HG03521 (cell line): ENCODE results near the gene PGLYRP1.

Experiments used
- ATAC-seq: cut with Tn5 transposase; IDR thresholded peaks from one replicate; pipeline ENCODE4 v1.9.1; 2021; ENCODE audit warnings: mild to moderate bottlenecking, moderate library complexity; ENCODE audit not compliant: unreplicated experiment

PGLYRP1 gene, protein sequence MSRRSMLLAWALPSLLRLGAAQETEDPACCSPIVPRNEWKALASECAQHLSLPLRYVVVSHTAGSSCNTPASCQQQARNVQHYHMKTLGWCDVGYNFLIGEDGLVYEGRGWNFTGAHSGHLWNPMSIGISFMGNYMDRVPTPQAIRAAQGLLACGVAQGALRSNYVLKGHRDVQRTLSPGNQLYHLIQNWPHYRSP

DNA sequence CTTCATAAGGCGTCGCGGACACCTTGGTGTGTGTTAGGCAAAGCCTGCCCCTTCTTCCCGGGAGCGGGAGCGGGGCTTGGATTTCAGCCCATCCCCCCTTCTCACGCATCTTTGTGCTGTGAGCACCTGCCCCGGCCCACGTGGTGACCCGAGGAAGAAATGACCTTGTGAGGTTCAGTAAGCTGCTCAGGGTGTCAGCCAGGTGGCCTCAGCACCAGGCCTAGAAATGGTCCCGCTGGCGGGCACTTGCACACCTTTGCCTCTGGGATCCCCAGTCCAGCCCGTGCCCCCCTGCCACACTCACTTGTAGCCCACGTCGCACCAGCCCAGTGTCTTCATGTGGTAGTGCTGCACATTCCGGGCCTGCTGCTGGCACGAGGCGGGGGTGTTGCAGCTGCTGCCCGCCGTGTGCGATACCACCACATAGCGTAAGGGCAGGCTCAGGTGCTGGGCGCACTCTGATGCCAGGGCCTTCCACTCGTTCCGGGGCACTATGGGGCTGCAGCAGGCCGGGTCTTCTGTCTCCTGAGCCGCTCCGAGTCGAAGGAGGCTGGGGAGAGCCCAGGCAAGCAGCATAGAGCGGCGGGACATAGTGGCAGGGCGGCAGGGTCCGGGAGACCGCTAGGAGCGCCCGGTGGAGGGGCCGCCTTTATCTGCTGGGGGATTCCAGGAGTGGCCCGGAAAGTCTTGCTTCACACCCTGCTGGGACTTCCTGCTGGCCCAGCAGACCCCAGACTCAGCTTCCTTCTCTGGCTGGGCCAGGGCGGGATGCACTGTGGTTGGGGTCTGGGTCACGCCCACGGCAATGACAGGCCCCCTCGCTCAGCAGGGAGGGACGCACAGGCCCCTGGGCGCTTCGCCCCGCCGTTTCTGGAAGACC, at the start of gene PGLYRP1:
Gene PGLYRP1, minus strand, starts transcription at position 623 of the 880 bp plus-strand sequence. Its CDS starts 32 bp downstream, at position 591.
- ATAC-seq = no peak

DNA sequence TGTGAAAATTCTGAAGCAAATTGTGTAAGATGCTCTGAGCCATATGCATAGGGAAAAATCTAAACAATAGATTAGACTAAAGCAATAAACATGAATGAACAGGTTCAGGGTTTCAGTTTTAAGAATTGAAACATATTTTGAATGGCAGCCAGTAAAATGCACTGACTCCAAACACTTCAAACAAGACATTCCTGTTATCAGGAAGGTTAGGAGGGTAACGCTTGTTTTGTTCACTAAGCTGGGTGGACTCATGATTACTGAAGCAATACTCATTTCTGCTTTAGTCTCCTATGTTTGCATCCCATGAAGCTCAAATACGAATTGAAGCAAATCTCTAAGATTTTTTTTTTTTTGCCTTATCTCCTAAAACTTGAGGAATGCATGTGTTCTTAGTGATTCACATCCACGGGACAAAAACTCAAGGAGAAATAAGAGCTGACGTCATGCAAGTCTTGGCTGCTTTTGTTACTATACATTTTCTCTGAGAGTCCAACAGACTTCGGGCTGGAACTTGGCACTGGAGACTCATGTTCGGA, 47.0 kb upstream of the PGLYRP1 start:
- no peak for ATAC-seq

DNA sequence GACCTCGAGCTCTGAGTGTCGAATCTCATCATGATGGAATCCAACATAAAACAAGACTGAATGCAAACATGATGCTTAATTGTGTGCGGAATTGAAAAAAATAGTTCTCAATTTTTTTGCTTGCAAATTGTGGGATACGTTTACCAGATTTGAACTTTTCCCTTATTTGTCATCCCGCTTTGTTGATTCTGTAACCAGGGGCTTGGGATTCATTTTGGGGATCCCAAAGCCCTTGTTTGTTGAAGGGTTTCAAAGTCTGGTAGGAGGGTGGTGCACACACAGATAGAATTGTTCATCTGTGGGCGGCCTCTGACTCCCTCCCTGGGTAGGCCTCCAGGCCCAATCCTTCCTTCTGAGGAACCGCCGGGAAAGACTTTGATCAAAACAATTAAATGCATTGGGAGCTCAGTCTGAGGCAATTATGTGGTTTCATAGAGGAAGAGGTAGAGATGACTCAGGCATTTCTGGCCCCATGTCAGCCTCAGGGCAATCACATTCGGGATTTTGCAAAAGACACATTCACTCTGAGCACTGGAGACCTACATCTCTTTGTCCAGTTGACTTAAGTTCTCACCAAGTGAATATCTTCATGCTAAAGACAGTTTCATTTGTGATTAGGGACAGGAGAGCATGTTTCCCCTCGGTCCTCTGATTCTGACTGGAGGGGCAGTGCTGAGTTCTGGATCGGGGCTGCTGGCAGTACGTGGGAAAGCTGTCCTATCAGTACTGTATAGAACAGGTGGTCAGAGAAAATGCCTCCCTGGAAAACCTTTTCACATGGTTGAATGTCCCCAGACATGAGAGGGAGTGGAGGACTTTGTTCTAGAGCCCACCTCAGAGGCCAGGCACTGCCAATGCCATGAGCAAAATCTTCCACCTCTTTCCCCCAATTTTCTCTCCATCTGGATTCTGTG, 45.7 kb upstream of the PGLYRP1 start:
- ATAC-seq = no peak

DNA sequence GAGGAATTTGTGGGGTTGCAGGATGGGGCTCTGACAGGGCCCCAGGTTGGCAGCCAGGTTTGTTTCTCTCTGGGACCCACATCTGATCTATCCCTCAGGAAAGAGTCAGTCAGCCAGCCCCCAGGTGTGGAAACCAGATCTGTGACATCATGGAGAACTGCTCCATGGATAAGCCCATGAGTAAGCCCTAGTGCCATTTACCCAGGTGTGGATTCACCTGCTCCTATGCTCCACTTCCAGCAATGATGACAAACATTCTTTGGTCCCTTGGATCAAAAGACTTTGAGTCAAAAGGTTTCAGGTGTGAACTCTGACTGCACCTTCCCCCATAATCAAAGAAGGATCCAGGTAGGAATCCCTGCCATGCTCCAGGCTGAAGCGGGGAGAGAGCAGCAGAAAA, 44.8 kb upstream of the PGLYRP1 start:
- no peak for ATAC-seq

DNA sequence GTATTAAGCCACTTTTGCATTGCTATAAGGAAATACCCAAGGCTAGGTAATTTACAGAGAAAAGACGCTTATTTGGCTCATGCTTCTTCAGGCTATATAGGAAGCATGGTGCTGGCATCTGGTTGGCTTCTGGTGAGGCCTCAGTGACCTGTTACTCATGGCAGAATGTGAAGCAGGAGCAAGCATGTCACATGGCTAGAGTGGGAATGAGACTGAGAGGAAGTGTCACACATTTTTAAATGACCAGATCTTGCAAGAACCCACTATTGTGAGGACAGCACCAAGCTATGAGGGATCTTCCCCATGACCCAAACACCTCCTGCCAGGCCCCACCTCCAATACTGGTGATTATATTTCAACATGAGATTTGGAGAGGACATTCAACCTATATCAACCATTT, 43.6 kb upstream of the PGLYRP1 start:
- ATAC-seq = no peak

DNA sequence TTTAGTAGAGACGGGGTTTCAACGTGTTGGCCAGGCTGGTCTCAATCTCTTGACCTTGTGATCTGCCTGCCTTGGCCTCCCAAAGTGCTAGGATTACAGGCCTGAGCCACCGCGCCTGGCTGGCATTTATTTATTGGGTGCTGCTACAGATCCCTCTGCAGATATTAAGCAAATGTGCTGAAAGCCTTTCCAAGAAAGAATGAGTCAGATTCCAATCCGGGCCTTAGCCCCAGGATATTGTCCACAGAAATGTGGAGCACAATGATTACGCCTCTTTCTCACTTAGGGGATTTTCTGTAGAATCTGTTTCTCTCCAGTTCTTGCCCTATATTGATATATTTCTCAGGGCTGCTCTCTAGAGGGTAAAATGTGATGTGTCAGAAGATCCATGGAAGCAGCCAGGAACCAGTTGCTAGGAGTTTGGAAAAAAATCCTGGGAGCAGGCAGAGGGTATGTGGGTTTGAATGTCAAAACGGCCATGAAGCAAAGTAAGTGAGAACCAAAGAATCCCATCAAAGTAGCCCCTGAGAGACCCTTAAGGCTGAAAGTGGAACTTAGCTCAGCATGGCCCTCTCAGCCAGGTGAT, 42.7 kb upstream of the PGLYRP1 start:
- no peak for ATAC-seq

DNA sequence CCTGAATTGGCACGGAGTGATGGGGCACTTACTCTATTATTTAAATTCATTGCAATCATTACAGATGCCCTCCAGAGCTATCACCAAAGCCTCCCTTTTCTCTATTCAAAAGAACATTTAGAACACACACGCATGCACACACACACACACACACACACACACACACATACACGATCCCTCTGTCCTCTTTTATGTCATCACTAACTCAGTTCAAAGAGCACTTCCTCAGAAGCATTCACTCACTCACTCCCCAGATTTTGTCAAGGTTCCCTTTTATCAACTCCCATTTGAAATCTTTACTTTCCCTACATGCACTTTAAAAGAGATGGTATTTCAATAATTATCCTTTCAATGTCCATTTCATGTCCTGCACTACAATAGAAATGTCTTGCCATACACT, 40.3 kb upstream of the PGLYRP1 start:
- no peak for ATAC-seq

DNA sequence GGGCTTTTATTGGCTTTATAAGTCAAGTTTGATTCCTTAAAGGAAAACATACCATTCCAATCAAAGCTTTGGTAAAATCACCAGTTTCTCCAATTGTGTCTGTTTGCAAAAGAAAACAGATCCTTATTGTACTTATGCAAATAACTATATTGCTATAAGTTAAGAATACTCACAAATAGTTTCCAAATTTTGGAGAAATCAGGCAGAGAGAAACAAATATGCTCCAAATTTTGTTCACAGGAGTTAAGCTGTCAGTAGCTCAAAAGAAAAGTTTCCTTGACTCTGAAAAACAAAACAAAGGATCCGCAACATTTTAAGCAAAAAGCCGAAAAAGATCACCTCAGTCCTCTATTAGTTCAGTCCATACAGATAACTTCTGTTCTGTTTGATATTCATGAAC, 37.2 kb upstream of the PGLYRP1 start:
- ATAC-seq = no peak

DNA sequence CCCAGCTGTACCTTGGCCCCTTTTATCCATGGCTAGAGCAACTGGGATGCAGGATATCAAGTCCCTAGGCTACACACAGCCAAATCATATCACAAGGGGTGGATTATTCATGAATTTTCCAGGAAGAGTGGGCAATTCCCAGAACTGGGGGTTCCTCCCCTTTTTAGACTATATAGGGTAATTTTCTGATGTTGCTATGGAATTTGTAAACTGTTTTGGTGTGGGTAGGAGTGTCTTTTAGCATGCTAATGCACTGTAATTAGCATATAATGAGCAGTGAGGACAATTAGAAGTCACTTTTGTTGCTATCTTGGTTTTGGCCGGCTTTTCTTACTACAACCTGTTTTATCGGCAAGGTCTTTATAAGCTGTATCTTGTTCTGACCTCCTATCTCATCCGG, 35.9 kb upstream of the PGLYRP1 start:
- no peak for ATAC-seq

DNA sequence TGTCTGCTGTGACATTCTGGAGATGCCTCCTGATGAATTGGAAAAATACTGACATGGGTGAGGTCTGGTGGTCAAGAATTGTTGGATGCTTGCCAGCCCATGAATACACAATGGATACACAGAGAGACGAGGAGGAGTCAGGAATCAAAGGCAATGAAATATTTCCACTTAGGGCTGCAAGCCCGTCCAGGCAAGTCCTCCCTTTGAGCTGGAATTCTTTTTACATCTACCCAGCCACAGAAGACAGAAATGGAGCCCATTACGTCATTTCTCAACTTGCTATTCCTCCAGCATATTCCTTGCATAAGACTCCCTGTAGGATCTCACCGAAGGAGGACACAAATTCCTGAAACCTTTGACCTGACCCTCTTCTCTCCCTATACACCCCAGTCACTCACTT, 33.7 kb upstream of the PGLYRP1 start:
- ATAC-seq = no peak

DNA sequence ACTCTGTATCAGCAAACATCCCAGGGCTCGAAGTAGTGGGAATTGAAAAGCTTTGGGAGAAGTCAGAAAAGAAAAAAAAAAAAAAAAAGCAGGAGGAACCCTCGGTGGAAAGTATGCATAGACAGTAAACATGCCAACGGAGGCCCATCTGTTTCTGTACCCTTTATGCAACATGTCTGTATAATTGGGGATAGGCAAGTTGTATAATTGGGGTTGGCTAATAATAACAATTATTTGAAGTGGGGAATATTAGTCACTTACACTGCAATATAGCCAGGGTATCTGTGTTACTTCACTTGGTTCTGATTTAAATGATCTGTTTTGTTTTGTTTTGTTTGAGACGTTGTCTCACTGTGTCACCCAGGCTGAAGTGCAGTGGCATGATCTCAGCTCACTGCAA, 30.0 kb upstream of the PGLYRP1 start:
- ATAC-seq = no peak

DNA sequence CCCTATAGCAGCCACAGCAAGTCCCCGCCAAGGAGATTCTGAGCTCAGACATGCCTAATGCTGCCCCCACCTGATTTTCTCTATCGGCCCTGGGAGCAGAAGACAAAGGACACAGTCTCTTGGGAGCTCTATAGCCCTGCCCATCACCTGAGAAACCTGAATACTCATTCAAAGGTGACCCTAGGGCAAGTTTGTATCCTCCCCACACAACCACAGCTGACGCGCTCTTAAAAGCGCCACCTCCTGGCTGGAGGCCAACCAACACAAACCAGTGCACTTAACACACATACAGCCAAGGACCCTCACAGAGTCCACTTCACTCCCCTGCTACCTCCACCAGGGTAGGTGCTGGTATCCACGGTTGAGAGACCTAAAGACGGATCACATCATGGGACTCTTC, 26.7 kb upstream of the PGLYRP1 start:
- ATAC-seq = no peak

DNA sequence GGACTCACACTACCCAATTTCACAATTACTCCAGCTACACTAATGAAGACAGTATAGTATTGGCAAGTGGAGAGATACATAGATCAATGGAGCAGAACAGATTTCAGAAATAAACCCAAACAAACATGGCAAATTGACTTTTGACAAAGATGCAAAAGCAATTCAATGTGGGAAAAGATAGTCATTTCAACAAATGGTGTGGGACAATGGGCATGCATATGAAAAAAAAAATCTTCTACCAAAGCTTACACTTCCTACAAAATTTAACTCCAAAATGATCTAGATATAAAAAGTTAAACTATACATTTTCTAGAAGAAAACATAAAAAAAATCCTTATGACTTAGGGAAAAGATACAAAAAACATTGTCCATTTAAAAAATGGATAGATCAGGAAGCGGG, 20.7 kb upstream of the PGLYRP1 start:
- ATAC-seq = no peak

DNA sequence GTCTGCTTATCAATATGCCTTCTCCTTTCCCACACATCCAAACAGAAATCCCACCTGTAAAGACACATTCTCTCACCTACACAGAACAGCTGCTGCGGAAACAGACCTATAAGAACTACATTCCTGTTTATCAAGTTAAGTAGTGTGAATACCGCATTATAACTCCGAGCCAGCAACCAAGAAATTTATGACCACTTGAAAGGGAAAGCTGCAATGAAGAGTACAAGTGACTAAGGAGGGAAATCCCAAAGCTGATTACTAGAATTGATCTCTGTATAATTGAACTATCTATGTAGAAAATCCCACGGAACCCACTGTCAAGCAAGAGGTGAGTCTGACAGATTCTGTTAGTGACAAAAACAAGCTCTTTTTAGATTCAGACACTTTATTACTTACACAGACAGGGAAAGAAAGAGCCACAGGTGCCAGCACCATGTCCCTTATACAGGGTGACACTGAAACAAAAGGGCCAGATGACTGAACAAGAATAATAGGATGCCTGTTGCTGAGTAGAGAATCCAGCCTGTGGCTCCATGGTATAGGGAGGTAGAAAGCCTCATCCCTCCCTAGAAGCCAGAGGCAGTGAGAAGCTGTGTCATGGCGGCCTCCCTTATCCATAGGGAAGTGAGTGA, 19.5 kb upstream of the PGLYRP1 start:
- ATAC-seq = no peak

DNA sequence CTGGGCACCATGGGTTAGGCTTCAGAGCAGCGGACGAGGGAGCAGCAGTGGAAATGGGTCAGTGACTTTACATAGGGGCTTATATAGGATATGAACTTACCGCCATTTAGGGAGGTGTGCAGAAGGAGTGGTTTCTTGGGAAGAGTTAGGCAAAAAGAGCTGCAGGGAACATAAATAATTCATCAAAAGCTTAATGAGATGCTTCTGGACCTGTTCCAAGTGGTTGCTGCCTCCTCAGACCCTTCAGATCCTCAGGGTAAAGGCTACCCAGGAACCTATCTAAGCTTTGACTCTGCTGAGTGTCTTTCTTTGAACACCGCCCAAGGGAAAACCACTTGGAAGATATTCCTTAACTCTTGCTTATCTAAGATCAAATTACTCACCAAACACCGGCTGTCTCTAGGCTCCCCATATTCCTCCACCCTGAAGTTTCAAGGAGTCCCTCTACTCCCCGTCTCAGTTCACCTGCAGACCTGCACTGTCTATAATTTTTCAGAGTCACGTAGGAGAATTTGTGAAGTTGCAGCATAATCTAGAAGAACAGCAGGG, 18.2 kb upstream of the PGLYRP1 start, which contains the start of gene IGFL4:
Gene IGFL4, minus strand, starts transcription at position 51 of the 549 bp plus-strand sequence. Its CDS starts 40 bp downstream, at position 11.
- no peak for ATAC-seq

DNA sequence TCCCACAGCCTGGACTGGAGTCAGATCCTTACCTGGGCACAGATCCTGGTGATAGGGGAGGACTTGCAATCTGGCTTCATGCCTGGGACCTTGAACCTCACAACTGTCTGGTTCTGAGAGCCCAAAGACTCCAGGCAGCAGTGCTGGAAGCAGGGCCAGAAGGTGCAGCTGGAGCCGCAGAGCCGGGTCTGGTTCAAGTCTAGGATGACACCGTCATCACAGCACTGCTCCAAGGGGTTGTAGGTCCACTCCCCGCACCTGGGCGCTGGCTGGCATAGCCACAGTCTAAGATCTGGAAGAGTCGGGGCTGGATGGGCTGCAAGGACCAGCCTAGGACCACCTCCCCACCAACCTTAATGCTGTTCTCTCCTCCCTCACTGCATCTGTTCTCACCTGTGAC, 17.3 kb upstream of the PGLYRP1 start:
- ATAC-seq = no peak

DNA sequence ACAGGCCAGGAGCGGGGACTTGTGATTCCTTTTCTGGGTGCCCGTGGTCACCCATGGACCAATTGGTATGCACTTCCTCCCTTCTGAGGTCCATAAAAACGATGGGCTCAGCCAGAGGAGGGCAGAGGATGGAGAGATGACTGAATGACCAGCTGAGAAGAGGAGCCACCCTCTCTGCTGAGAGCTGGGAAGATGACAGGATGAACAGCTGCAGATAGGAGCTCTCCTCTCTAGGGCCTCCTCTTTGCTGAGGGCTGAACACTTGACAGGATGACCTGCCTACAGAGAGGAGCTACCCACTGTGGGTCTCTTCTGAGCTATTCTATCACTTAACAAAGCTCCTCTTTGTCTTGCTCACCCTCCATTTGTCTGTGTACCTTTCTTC, 13.9 kb upstream of the PGLYRP1 start:
- ATAC-seq = no peak

DNA sequence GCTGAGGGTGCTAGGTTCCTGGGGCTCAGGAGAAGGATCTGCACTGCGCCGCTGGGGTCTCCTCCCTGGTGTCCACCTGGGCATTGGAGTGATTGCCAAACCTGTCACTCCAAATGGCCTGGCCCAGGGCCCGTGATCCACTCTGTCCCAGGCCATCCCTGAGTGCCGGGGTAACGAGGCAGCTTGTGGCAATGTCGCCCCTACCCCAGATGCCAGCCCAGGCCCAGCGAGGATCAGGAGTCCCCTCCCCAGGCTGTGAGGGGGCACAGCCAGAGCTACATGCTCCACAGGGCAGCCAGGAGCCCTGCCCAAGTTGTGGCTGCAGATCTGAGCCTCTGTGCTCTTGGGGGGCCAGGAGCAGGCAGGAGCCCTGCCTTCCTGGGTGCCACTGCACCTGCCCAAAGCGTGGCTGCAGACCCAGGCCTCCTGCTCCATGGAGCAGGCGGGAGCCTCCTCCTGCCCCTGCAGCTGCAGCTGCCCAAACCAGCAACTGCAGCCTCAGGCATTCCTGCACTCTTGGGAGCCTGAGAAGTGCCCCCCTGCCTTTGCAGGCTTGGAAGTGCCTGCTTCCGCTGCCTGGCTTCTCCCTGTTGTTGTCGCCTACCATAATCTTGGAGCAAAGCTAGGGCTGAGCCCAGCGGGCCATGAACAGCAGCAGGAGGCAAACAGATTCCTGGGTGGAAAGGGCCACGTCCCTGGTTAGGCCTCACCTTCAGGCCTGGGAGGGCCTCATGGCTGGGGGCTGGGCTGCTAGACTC, 13.3 kb upstream of the PGLYRP1 start:
- ATAC-seq = no peak

DNA sequence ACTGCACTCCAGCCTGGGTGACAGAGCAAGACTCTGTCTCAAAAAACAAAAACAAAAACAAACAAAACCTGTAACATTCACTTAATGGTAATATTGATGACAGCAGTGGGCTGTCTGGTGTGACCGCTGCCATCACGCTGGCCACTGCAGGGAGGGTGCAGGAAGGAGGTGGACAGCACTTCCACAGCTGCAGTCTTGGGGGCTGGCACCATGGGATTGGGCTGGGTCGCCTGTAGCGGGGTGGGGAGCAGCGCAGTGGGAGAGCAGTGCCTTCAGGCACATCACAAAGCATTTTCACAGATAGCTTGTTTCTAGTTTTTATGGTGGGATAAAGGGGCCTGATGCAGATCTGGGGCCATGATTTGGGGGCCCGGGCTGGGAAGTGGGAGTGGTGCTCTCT, 12.7 kb upstream of the PGLYRP1 start:
- ATAC-seq = no peak
